Measurements from ENCODE around the gene LRCH1.

Gene LRCH1

GRCh38 chr13:46698910-46699460, 146.0 kb downstream of the LRCH1 start:
- no peak for DNase-seq

GRCh38 chr13:46712524-46712923, 159.6 kb downstream of the LRCH1 start:
- DNase-seq: no peak

- no peak for DNase-seq
Observed at GRCh38 chr13:46715363-46715762, 162.4 kb downstream of the LRCH1 start.

GRCh38 chr13:46716821-46717220, 163.9 kb downstream of the LRCH1 start:
- no peak for DNase-seq

- DNase-seq: no peak
Observed at GRCh38 chr13:46717275-46717674, 164.3 kb downstream of the LRCH1 start.

GRCh38 chr13:46717856-46718255, 164.9 kb downstream of the LRCH1 start:
- DNase-seq: no peak

GRCh38 chr13:46720189-46720588, 167.2 kb downstream of the LRCH1 start:
- no peak for DNase-seq

- DNase-seq: peak; percentile 25
Observed at GRCh38 chr13:46721054-46721453, 168.1 kb downstream of the LRCH1 start.

- DNase-seq: no peak
Observed at GRCh38 chr13:46726347-46726746, 173.4 kb downstream of the LRCH1 start.

- no peak for DNase-seq
Observed at GRCh38 chr13:46728777-46729176, 175.8 kb downstream of the LRCH1 start.

- DNase-seq: no peak
Observed at GRCh38 chr13:46731535-46731934, 178.6 kb downstream of the LRCH1 start.

- DNase-seq: no peak
Observed at GRCh38 chr13:46735425-46735824, 182.5 kb downstream of the LRCH1 start.

GRCh38 chr13:46736541-46737310, 183.8 kb downstream of the LRCH1 start:
- no peak for DNase-seq

GRCh38 chr13:46738055-46738454, 185.1 kb downstream of the LRCH1 start:
- DNase-seq: no peak

GRCh38 chr13:46738766-46739165, 185.8 kb downstream of the LRCH1 start:
- DNase-seq: no peak

GRCh38 chr13:46739447-46740098, 186.6 kb downstream of the LRCH1 start:
- DNase-seq: no peak

GRCh38 chr13:46743191-46743590, 190.2 kb downstream of the LRCH1 start:
- no peak for DNase-seq

- DNase-seq: no peak
Observed at GRCh38 chr13:46745062-46745461, 192.1 kb downstream of the LRCH1 start.

- DNase-seq: no peak
Observed at GRCh38 chr13:46745706-46746105, 192.7 kb downstream of the LRCH1 start.

GRCh38 chr13:46747031-46747820, 194.3 kb downstream of the LRCH1 start:
- DNase-seq: no peak

GRCh38 chr13:46748300-46748699, 195.3 kb downstream of the LRCH1 start:
- DNase-seq: no peak

- DNase-seq: no peak
Observed at GRCh38 chr13:46749951-46750350, 197.0 kb downstream of the LRCH1 start.
